Panc1 (cell line): Measurements from ENCODE around the gene SLIT1.

ENCODE experiments used
- POLR2AphosphoS5 ChIP-seq: IDR thresholded peaks from 2 replicates; pipeline ENCODE4 v1.6.1; 2012; ENCODE audit warnings: mild to moderate bottlenecking, low read depth, low read length, moderate library complexity
- SIN3A ChIP-seq: IDR thresholded peaks from 2 replicates; pipeline ENCODE4 v1.6.1; 2012; ENCODE audit warnings: low read depth, mild to moderate bottlenecking, low read length, moderate library complexity, borderline replicate concordance; ENCODE audit not compliant: insufficient read depth
- TCF7L2 ChIP-seq: IDR thresholded peaks from 2 replicates; pipeline ENCODE4 v1.6.1; 2011; ENCODE audit warnings: mild to moderate bottlenecking, low read depth, low read length, inconsistent platforms
- TF ChIP-seq, protein P1 (sequence below): fragments of 450-650 bp; IDR thresholded peaks from 2 replicates; pipeline ENCODE4 v1.5.1; 2017; ENCODE audit warnings: mild to moderate bottlenecking
- TF ChIP-seq, protein P2 (sequence below), 2 experiments: IDR thresholded peaks; 2 replicates each; pipeline ENCODE4 v1.6.1; 2011 to 2012; ENCODE audit warnings: low read depth in 2 of 2, control low read depth in 1 of 2, low read length in 1 of 2, mild to moderate bottlenecking in 1 of 2, moderate library complexity in 1 of 2; ENCODE audit not compliant: insufficient read depth in 1 of 2

DNA sequence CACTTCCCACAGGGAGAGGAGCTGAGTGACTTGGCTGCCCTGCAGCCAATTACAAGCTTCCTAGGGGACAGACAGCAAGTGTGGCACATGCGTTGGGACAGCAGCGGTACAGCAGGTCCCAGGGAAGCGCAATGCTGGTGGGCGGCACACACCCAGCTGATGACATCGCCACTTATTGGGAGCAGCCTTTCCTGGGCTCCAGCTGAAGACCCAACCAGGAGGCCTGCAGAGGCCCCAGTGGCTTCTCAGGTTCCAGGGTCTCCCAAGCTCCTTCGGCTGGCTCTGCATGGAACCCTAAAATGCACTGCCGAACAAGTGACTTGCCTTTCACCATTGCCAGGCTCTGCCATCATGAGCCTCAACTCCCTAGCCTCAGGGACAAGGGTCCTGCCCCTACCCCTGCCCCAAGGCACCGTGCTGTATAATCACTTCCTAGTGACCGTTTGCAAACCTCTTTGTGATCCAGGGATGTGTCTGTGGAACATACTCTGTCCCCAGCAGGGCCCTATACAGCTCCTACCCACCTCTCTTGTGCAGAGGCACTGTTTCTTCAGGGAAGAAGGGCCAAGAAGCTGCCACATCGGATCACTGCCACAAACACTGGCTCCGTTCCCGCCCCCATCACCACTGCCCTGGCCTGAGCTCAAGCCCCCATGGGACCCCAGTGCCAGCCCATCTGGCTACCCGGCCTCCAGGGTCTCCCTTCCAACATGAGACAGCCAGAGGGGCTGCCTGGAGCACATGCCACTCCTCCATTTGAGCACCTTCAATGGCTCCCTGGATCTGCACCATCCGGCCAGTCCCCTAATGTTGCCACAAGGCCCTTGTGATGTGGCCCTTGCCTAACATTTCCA, 19.3 kb upstream of the SLIT1 start:
- TF ChIP-seq, protein P1, sequence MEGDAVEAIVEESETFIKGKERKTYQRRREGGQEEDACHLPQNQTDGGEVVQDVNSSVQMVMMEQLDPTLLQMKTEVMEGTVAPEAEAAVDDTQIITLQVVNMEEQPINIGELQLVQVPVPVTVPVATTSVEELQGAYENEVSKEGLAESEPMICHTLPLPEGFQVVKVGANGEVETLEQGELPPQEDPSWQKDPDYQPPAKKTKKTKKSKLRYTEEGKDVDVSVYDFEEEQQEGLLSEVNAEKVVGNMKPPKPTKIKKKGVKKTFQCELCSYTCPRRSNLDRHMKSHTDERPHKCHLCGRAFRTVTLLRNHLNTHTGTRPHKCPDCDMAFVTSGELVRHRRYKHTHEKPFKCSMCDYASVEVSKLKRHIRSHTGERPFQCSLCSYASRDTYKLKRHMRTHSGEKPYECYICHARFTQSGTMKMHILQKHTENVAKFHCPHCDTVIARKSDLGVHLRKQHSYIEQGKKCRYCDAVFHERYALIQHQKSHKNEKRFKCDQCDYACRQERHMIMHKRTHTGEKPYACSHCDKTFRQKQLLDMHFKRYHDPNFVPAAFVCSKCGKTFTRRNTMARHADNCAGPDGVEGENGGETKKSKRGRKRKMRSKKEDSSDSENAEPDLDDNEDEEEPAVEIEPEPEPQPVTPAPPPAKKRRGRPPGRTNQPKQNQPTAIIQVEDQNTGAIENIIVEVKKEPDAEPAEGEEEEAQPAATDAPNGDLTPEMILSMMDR = no peak
- TF ChIP-seq, protein P2, sequence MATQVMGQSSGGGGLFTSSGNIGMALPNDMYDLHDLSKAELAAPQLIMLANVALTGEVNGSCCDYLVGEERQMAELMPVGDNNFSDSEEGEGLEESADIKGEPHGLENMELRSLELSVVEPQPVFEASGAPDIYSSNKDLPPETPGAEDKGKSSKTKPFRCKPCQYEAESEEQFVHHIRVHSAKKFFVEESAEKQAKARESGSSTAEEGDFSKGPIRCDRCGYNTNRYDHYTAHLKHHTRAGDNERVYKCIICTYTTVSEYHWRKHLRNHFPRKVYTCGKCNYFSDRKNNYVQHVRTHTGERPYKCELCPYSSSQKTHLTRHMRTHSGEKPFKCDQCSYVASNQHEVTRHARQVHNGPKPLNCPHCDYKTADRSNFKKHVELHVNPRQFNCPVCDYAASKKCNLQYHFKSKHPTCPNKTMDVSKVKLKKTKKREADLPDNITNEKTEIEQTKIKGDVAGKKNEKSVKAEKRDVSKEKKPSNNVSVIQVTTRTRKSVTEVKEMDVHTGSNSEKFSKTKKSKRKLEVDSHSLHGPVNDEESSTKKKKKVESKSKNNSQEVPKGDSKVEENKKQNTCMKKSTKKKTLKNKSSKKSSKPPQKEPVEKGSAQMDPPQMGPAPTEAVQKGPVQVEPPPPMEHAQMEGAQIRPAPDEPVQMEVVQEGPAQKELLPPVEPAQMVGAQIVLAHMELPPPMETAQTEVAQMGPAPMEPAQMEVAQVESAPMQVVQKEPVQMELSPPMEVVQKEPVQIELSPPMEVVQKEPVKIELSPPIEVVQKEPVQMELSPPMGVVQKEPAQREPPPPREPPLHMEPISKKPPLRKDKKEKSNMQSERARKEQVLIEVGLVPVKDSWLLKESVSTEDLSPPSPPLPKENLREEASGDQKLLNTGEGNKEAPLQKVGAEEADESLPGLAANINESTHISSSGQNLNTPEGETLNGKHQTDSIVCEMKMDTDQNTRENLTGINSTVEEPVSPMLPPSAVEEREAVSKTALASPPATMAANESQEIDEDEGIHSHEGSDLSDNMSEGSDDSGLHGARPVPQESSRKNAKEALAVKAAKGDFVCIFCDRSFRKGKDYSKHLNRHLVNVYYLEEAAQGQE (IDR thresholded peaks at IDR 0.05; ENCODE audit: insufficient read depth in 1 of 2, low read depth in 2 of 2, low read length in 1 of 2) = no peak
- no peak for TF ChIP-seq POLR2AphosphoS5
- TF ChIP-seq TCF7L2 = no peak
- no peak for TF ChIP-seq SIN3A
